ENCODE results near the gene RAD9B. TPM values are rescaled to one million over a fixed set of nuclear protein-coding genes. Genes with fewer than 3 reads are reported as not detected.
"Not testable (repeated sequence)": the region's sequence is repeated elsewhere in the genome, so short reads cannot be mapped to it uniquely, and the experiment has no call there.

Gene RAD9B
- total and polyA plus RNA-seq, 8 donors: 0.16 to 0.28 (median 0.23) TPM; not detected in 1

- no peaks in the 10 kb centered on the region for H3K36me3 ChIP-seq
- TF ChIP-seq CTCF (IDR thresholded peaks at IDR 0.05): no peak
- WGBS, 2 donors: 63 to 79% methylated on average over 6 of the region's 6 CpGs
- H3K4me1 ChIP-seq: no peaks in the 10 kb centered on the region
- no peaks in the 10 kb centered on the region for H3K27me3 ChIP-seq
- no peak overlapping the region for H3K27ac ChIP-seq
- FAIRE-seq: no peak
- ATAC-seq: no peak
- intact Hi-C loops (cut with DNase I): loop anchor here (5.0 to 10.0 kb wide), 3 partner anchors 81 to 91 kb away; no protein-coding TSS in a partner anchor
- no peaks in the 10 kb centered on the region for H3K9me3 ChIP-seq
- DNase-seq: no peak
- no peak overlapping the region for H3K4me3 ChIP-seq
Observed at GRCh38 chr12:110513842-110514241, 11.7 kb downstream of the RAD9B start.

- H3K27me3 ChIP-seq: no peaks in the 10 kb centered on the region
- no peak overlapping the region for H3K4me3 ChIP-seq
- WGBS, 2 donors: 50 to 58% methylated on average over 1 of the region's 1 CpG
- TF ChIP-seq CTCF (IDR thresholded peaks at IDR 0.05): no peak
- intact Hi-C loops (cut with DNase I): loop anchor here (5.0 to 10.0 kb wide), 3 partner anchors 80 to 90 kb away; no protein-coding TSS in a partner anchor
- no peak for ATAC-seq
- no peak for DNase-seq
- no peaks in the 10 kb centered on the region for H3K4me1 ChIP-seq
- H3K27ac ChIP-seq: no peak overlapping the region
- no peaks in the 10 kb centered on the region for H3K9me3 ChIP-seq
- FAIRE-seq: no peak
- H3K36me3 ChIP-seq: no peaks in the 10 kb centered on the region
Observed at GRCh38 chr12:110514363-110514762, 12.2 kb downstream of the RAD9B start.

GRCh38 chr12:110516995-110517394 is 14.9 kb downstream of the RAD9B start:
- no peak for FAIRE-seq
- no peak overlapping the region for H3K4me3 ChIP-seq
- no peak for TF ChIP-seq CTCF (IDR thresholded peaks at IDR 0.05)

GRCh38 chr12:110518014-110518413 is 15.9 kb downstream of the RAD9B start:
- not testable (repeated sequence) for H3K4me1 ChIP-seq, FAIRE-seq, H3K4me3 ChIP-seq, DNase-seq, H3K36me3 ChIP-seq, H3K9me3 ChIP-seq, H3K27me3 ChIP-seq, ATAC-seq, H3K27ac ChIP-seq
- intact Hi-C loops (cut with DNase I): loop anchor here in 2 of 3 donors (10.0 kb wide), 2 partner anchors 77 to 87 kb away; no protein-coding TSS in a partner anchor
- 79 to 86% methylated on average over 8 of the region's 8 CpGs for WGBS, 2 donors

More at GRCh38 chr12:110516995-110517394, 14.9 kb downstream of the RAD9B start:
- intact Hi-C loops (cut with DNase I): loop anchor here in 2 of 3 donors (10.0 kb wide), 2 partner anchors 78 to 88 kb away; no protein-coding TSS in a partner anchor
- WGBS, 2 donors: 66 to 91% methylated on average over 3 of the region's 3 CpGs
- Histone ChIP-seq H3K27me3 (no peaks in the 10 kb centered on the region), H3K27ac (no peak overlapping the region), H3K4me1 (no peaks in the 10 kb centered on the region), H3K9me3 (no peaks in the 10 kb centered on the region), H3K36me3 (no peaks in the 10 kb centered on the region)
- no peak for ATAC-seq
- no peak for DNase-seq

GRCh38 chr12:110520876-110521712 is 19.0 kb downstream of the RAD9B start:
- DNase-seq; H3K36me3 ChIP-seq; H3K4me3 ChIP-seq; intact Hi-C loops (cut with DNase I); H3K9me3 ChIP-seq; H3K4me1 ChIP-seq; ATAC-seq; H3K27ac ChIP-seq; FAIRE-seq; H3K27me3 ChIP-seq: not testable (repeated sequence)
- 92 to 93% methylated on average over 11 of the region's 11 CpGs for WGBS, 2 donors

All from pancreas (tissue), 10 donors.